Measurements from ENCODE around the gene FSTL5. TPM values are rescaled to one million over a fixed set of nuclear protein-coding genes. Genes with fewer than 3 reads are reported as not detected.

Gene FSTL5
- total RNA-seq, 4 donors from 2014 or later, result 0.33 to 0.52 (median 0.40) TPM

GRCh38 chr4:161522031-161522430 lies 641.8 kb downstream of the FSTL5 start:
- Histone ChIP-seq H3K4me1 (no peaks in the 10 kb centered on the region), H3K36me3 (no peaks in the 10 kb centered on the region), H3K4me3 (no peak overlapping the region), H3K9me3 (no peaks in the 10 kb centered on the region), H3K27ac (replicated peaks in 1 of 4) (no peak overlapping the region), H3K27me3 (no peaks in the 10 kb centered on the region)
- no peak for DNase-seq (ENCODE audit: extremely low spot score)
- 27% methylated on average over 3 of the region's 3 CpGs for WGBS
- intact Hi-C loops (cut with DNase I), result no loop called here
- TF ChIP-seq EP300 (IDR thresholded peaks at IDR 0.05) (no peak), POLR2AphosphoS5 (IDR thresholded peaks at IDR 0.05) (no peak), POLR2A (IDR thresholded peaks at IDR 0.05; ENCODE audit: low read depth) (no peak)
- TF ChIP-seq, protein P1, sequence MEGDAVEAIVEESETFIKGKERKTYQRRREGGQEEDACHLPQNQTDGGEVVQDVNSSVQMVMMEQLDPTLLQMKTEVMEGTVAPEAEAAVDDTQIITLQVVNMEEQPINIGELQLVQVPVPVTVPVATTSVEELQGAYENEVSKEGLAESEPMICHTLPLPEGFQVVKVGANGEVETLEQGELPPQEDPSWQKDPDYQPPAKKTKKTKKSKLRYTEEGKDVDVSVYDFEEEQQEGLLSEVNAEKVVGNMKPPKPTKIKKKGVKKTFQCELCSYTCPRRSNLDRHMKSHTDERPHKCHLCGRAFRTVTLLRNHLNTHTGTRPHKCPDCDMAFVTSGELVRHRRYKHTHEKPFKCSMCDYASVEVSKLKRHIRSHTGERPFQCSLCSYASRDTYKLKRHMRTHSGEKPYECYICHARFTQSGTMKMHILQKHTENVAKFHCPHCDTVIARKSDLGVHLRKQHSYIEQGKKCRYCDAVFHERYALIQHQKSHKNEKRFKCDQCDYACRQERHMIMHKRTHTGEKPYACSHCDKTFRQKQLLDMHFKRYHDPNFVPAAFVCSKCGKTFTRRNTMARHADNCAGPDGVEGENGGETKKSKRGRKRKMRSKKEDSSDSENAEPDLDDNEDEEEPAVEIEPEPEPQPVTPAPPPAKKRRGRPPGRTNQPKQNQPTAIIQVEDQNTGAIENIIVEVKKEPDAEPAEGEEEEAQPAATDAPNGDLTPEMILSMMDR (IDR thresholded peaks at IDR 0.05), result no peak

DNA sequence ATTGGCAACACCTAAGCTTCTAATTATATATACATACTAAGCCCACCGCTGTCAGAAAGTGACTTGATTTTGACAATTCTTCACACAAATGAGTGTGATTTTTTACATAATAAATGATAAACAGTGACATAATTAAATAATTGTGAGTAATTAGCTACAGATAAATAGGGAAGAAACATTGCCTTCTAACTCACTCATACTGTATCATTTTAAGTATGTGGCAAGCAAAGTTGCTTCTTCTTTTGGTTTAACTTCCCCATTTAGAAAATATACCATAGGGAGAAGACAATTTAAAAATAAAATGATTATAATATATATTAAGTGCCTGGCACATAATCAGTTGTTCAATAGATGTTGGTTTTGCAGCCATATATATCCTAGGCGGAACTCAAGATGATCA lies 644.2 kb downstream of the FSTL5 start:
- H3K4me1 ChIP-seq, result no peaks in the 10 kb centered on the region
- DNase-seq (ENCODE audit: extremely low spot score), result no peak
- no peaks in the 10 kb centered on the region for H3K9me3 ChIP-seq
- intact Hi-C loops (cut with DNase I), result no loop called here
- TF ChIP-seq, protein P1 (IDR thresholded peaks at IDR 0.05), result no peak
- TF ChIP-seq POLR2AphosphoS5 (IDR thresholded peaks at IDR 0.05) (no peak), POLR2A (IDR thresholded peaks at IDR 0.05; ENCODE audit: low read depth) (no peak), EP300 (IDR thresholded peaks at IDR 0.05) (no peak)
- no peak overlapping the region for H3K27ac ChIP-seq (replicated peaks in 1 of 4)
- WGBS, result 92% methylated on average over 2 of the region's 2 CpGs
- no peak overlapping the region for H3K4me3 ChIP-seq
- no peaks in the 10 kb centered on the region for H3K36me3 ChIP-seq
- H3K27me3 ChIP-seq, result no peaks in the 10 kb centered on the region

GRCh38 chr4:161517941-161518340 lies 645.9 kb downstream of the FSTL5 start:
- 49% methylated on average over 3 of the region's 3 CpGs for WGBS
- Histone ChIP-seq H3K27ac (replicated peaks in 1 of 4) (no peak overlapping the region), H3K4me3 (no peak overlapping the region), H3K4me1 (no peaks in the 10 kb centered on the region), H3K27me3 (no peaks in the 10 kb centered on the region), H3K9me3 (no peaks in the 10 kb centered on the region), H3K36me3 (no peaks in the 10 kb centered on the region)
- no peak for DNase-seq (ENCODE audit: extremely low spot score)
- TF ChIP-seq POLR2AphosphoS5 (IDR thresholded peaks at IDR 0.05) (no peak), POLR2A (IDR thresholded peaks at IDR 0.05; ENCODE audit: low read depth) (no peak), EP300 (IDR thresholded peaks at IDR 0.05) (no peak)
- TF ChIP-seq, protein P1 (IDR thresholded peaks at IDR 0.05), result no peak
- intact Hi-C loops (cut with DNase I), result no loop called here

GRCh38 chr4:161505141-161505540 lies 658.7 kb downstream of the FSTL5 start:
- no peaks in the 10 kb centered on the region for H3K9me3 ChIP-seq
- H3K36me3 ChIP-seq, result no peaks in the 10 kb centered on the region
- WGBS, result 86% methylated on average over 3 of the region's 3 CpGs
- TF ChIP-seq, protein P1 (IDR thresholded peaks at IDR 0.05), result no peak
- H3K4me3 ChIP-seq, result no peak overlapping the region
- DNase-seq (ENCODE audit: extremely low spot score), result no peak
- intact Hi-C loops (cut with DNase I), result no loop called here
- H3K4me1 ChIP-seq, result no peaks in the 10 kb centered on the region
- H3K27me3 ChIP-seq, result no peaks in the 10 kb centered on the region
- H3K27ac ChIP-seq (replicated peaks in 1 of 4), result no peak overlapping the region

- Histone ChIP-seq H3K27me3 (no peaks in the 10 kb centered on the region), H3K36me3 (no peaks in the 10 kb centered on the region), H3K27ac (replicated peaks in 1 of 4) (no peak overlapping the region), H3K4me3 (no peak overlapping the region), H3K9me3 (no peaks in the 10 kb centered on the region), H3K4me1 (no peaks in the 10 kb centered on the region)
- intact Hi-C loops (cut with DNase I), result no loop called here
- DNase-seq (ENCODE audit: extremely low spot score), result no peak
- TF ChIP-seq EP300 (IDR thresholded peaks at IDR 0.05) (no peak), POLR2AphosphoS5 (IDR thresholded peaks at IDR 0.05) (no peak), POLR2A (IDR thresholded peaks at IDR 0.05; ENCODE audit: low read depth) (no peak)
- TF ChIP-seq, protein P1 (IDR thresholded peaks at IDR 0.05), result no peak
These were observed 665.6 kb downstream of the FSTL5 start for GRCh38 chr4:161498155-161498554.
